Mucosa of rectum (tissue), 2 donors: ENCODE measurements around the gene KDM2A.

Experiments used
- H3K27ac ChIP-seq, 2 donors: one replicate each; pipeline ENCODE4 v1.7.0; 2013; ENCODE audit warnings: inconsistent platforms in 2 of 2, low read depth in 2 of 2, low read length in 2 of 2
- H3K27me3 ChIP-seq, 2 donors: one replicate each; pipeline ENCODE4 v1.7.0; 2013; ENCODE audit warnings: low read length in 2 of 2; ENCODE audit not compliant: control insufficient read depth in 2 of 2, insufficient read depth in 2 of 2
- H3K36me3 ChIP-seq, 2 donors: one replicate each; pipeline ENCODE4 v1.7.0; 2013; ENCODE audit warnings: low read length in 2 of 2; ENCODE audit not compliant: control insufficient read depth in 2 of 2, insufficient read depth in 2 of 2
- H3K4me1 ChIP-seq, 2 donors: one replicate each; pipeline ENCODE4 v1.7.0; 2013; ENCODE audit warnings: low read length in 2 of 2, mild to moderate bottlenecking in 1 of 2; ENCODE audit not compliant: control insufficient read depth in 2 of 2, insufficient read depth in 2 of 2
- H3K4me3 ChIP-seq, 2 donors: one replicate each; pipeline ENCODE4 v1.7.0; 2013; ENCODE audit warnings: low read length in 2 of 2
- H3K9ac ChIP-seq, 2 donors: one replicate each; pipeline ENCODE4 v1.7.0; 2013; ENCODE audit warnings: low read length in 2 of 2, low read depth in 1 of 2, mild to moderate bottlenecking in 1 of 2
- H3K9me3 ChIP-seq, 2 donors: one replicate each; pipeline ENCODE4 v1.7.0; 2013; ENCODE audit warnings: low read length in 2 of 2; ENCODE audit not compliant: control insufficient read depth in 2 of 2
- donor health status: healthy.
- donor health status: Normal muscosa, but diverticular disease.

KDM2A gene

GRCh38 chr11:67277231-67277961 is 158.3 kb downstream of the KDM2A start:
- Histone ChIP-seq H3K36me3 (peaks cover 41 to 42% of the 10 kb centered on the region in 2 donors), H3K27ac (peak overlapping the region; percentile 90 to 97), H3K27me3 (no peaks in the 10 kb centered on the region), H3K4me3 (peak overlapping the region; percentile 41 to 56), H3K9me3 (no peaks in the 10 kb centered on the region), H3K9ac (peak overlapping the region; percentile 74), H3K4me1 (peaks cover 52 to 55% of the 10 kb centered on the region in 2 donors)

- Histone ChIP-seq H3K36me3 (peaks cover 43 to 47% of the 10 kb centered on the region in 2 donors), H3K27ac (peak overlapping the region; percentile 90 to 97), H3K4me1 (peaks cover 43 to 52% of the 10 kb centered on the region in 2 donors), H3K9ac (peak overlapping the region; percentile 58 to 74), H3K9me3 (no peaks in the 10 kb centered on the region), H3K27me3 (no peaks in the 10 kb centered on the region), H3K4me3 (peak overlapping the region; percentile 25 to 56)
Measured at GRCh38 chr11:67278135-67278938, 159.3 kb downstream of the KDM2A start.

GRCh38 chr11:67278939-67279588 is 160.0 kb downstream of the KDM2A start:
- Histone ChIP-seq H3K9me3 (no peaks in the 10 kb centered on the region), H3K9ac (no peak overlapping the region), H3K27me3 (no peaks in the 10 kb centered on the region), H3K4me1 (peaks cover 42 to 50% of the 10 kb centered on the region in 2 donors), H3K4me3 (no peak overlapping the region), H3K27ac (peak overlapping the region; percentile 90 to 97), H3K36me3 (peaks cover 50 to 54% of the 10 kb centered on the region in 2 donors)

- Histone ChIP-seq H3K36me3 (peaks cover 51 to 58% of the 10 kb centered on the region in 2 donors), H3K27ac (peak overlapping the region in 1 of 2 donors; percentile 43), H3K9me3 (no peaks in the 10 kb centered on the region), H3K27me3 (no peaks in the 10 kb centered on the region), H3K4me3 (no peak overlapping the region), H3K4me1 (peaks cover 39 to 46% of the 10 kb centered on the region in 2 donors), H3K9ac (no peak overlapping the region)
Measured at GRCh38 chr11:67279589-67280340, 160.7 kb downstream of the KDM2A start.

- Histone ChIP-seq H3K27ac (peak overlapping the region in 1 of 2 donors; percentile 43), H3K4me1 (peaks cover 33 to 40% of the 10 kb centered on the region in 2 donors), H3K9ac (no peak overlapping the region), H3K27me3 (no peaks in the 10 kb centered on the region), H3K9me3 (no peaks in the 10 kb centered on the region), H3K4me3 (no peak overlapping the region), H3K36me3 (peaks cover 55 to 63% of the 10 kb centered on the region in 2 donors)
Measured at GRCh38 chr11:67280341-67280787, 161.3 kb downstream of the KDM2A start.

- Histone ChIP-seq H3K9me3 (no peaks in the 10 kb centered on the region), H3K27me3 (no peaks in the 10 kb centered on the region), H3K9ac (no peak overlapping the region), H3K4me1 (peaks cover 27 to 34% of the 10 kb centered on the region in 2 donors), H3K27ac (peak overlapping the region in 1 of 2 donors; percentile 23), H3K4me3 (no peak overlapping the region), H3K36me3 (peaks cover 58 to 68% of the 10 kb centered on the region in 2 donors)
Measured at GRCh38 chr11:67280788-67281551, 161.9 kb downstream of the KDM2A start.

DNA sequence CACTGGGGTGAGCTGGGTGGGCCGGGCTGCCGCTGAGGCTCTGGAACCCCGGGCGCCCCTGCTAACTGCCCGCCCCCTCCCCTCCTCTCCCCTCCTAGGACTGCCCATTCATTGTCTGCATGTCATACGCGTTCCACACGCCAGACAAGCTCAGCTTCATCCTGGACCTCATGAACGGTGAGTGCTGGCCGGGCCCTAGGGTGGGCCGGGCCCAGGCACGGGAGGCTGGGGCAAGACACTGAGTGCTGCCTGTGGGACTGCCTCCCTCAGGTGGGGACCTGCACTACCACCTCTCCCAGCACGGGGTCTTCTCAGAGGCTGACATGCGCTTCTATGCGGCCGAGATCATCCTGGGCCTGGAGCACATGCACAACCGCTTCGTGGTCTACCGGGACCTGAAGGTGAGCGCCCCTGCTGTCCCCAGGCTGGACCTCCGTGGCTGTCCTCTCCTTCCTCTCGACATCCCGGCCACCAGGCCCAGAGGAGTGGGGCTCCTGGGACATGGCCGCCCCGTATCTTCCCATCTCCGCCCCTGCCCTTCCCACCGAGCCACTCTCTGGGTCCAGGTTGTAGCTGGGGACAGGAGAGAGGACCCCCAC is 162.6 kb downstream of the KDM2A start:
- Histone ChIP-seq H3K27me3 (no peaks in the 10 kb centered on the region), H3K27ac (no peak overlapping the region), H3K9me3 (no peaks in the 10 kb centered on the region), H3K4me1 (peaks cover 21 to 30% of the 10 kb centered on the region in 2 donors), H3K36me3 (peaks cover 58 to 70% of the 10 kb centered on the region in 2 donors), H3K9ac (no peak overlapping the region), H3K4me3 (no peak overlapping the region)

GRCh38 chr11:67282155-67282875 is 163.3 kb downstream of the KDM2A start:
- H3K4me1 ChIP-seq: peaks cover 14 to 30% of the 10 kb centered on the region in 2 donors
- H3K9ac ChIP-seq: no peak overlapping the region
- H3K27me3 ChIP-seq: no peaks in the 10 kb centered on the region
- H3K4me3 ChIP-seq: no peak overlapping the region
- no peaks in the 10 kb centered on the region for H3K9me3 ChIP-seq
- H3K36me3 ChIP-seq: peaks cover 58 to 75% of the 10 kb centered on the region in 2 donors
- H3K27ac ChIP-seq: peak overlapping the region in 1 of 2 donors; percentile 61
